Stimulated activated CD8-positive, alpha-beta memory T cell treated with anti-CD3 and anti-CD28 coated beads, Interleukin-2, amount 100 ng/mL, for 48 hours (primary cell): ENCODE data around the gene PLD5.
"Not testable (repeated sequence)": the region's sequence is repeated elsewhere in the genome, so short reads cannot be mapped to it uniquely, and the experiment has no call there.

Source experiments
- DNase-seq, 2 donors: peaks; one replicate each; pipeline ENCODE4 v3.0.0-alpha.2; 2020; ENCODE audit warnings: low read depth in 2 of 2

The PLD5 gene

GRCh38 chr1:242426271-242426905 is 98.1 kb downstream of the PLD5 start:
- DNase-seq: no peak

GRCh38 chr1:242425232-242425631 is 99.3 kb downstream of the PLD5 start:
- DNase-seq: no peak

- no peak for DNase-seq
Measured at GRCh38 chr1:242416657-242417056, 107.8 kb downstream of the PLD5 start.

GRCh38 chr1:242412921-242413320 is 111.6 kb downstream of the PLD5 start:
- DNase-seq: no peak

- no peak for DNase-seq
Measured at GRCh38 chr1:242411901-242412300, 112.6 kb downstream of the PLD5 start.

GRCh38 chr1:242405947-242406346 is 118.5 kb downstream of the PLD5 start:
- DNase-seq: no peak

- no peak for DNase-seq
Measured at GRCh38 chr1:242404296-242404695, 120.2 kb downstream of the PLD5 start.

- no peak for DNase-seq
Measured at GRCh38 chr1:242402956-242403355, 121.5 kb downstream of the PLD5 start.

- no peak for DNase-seq
Measured at GRCh38 chr1:242401937-242402336, 122.6 kb downstream of the PLD5 start.

GRCh38 chr1:242398351-242398750 is 126.1 kb downstream of the PLD5 start:
- DNase-seq: no peak

GRCh38 chr1:242391896-242392295 is 132.6 kb downstream of the PLD5 start:
- DNase-seq: no peak

GRCh38 chr1:242376121-242376520 is 148.4 kb downstream of the PLD5 start:
- DNase-seq: not testable (repeated sequence)

GRCh38 chr1:242350446-242350845 is 174.1 kb downstream of the PLD5 start:
- DNase-seq: not testable (repeated sequence)

GRCh38 chr1:242349636-242350035 is 174.9 kb downstream of the PLD5 start:
- no peak for DNase-seq

- DNase-seq: not testable (repeated sequence)
Measured at GRCh38 chr1:242330865-242331264, 193.6 kb downstream of the PLD5 start.

- not testable (repeated sequence) for DNase-seq
Measured at GRCh38 chr1:242327381-242327780, 197.1 kb downstream of the PLD5 start.

GRCh38 chr1:242321981-242322380 is 202.5 kb downstream of the PLD5 start:
- not testable (repeated sequence) for DNase-seq

GRCh38 chr1:242318140-242318539 is 206.4 kb downstream of the PLD5 start:
- no peak for DNase-seq

- DNase-seq: not testable (repeated sequence)
Measured at GRCh38 chr1:242314865-242315264, 209.6 kb downstream of the PLD5 start.

GRCh38 chr1:242314085-242314649 is 210.3 kb downstream of the PLD5 start:
- not testable (repeated sequence) for DNase-seq

GRCh38 chr1:242308681-242309080 is 215.8 kb downstream of the PLD5 start:
- DNase-seq: not testable (repeated sequence)

GRCh38 chr1:242293781-242294180 is 230.7 kb downstream of the PLD5 start:
- DNase-seq: not testable (repeated sequence)

GRCh38 chr1:242288067-242288466 is 236.4 kb downstream of the PLD5 start:
- not testable (repeated sequence) for DNase-seq
